Kidney (tissue), 14 donors: ENCODE results near the gene RPUSD2. TPM values are rescaled to one million over a fixed set of nuclear protein-coding genes. Genes with fewer than 3 reads are reported as not detected.
A peak's percentile ranks its signal among the peaks of the same experiment; 100 is the strongest.

Experiments used
- DNase-seq, 5 donors: peaks; one replicate each; pipeline ENCODE4 v3.0.0-alpha.2; 2013 to 2020
- FAIRE-seq: peaks from 2 replicates; lab custom pipeline; 2012; peaks lifted over from hg19 to GRCh38; lab: Jason Lieb, UNC
- H3K27ac ChIP-seq, 2 donors: one replicate each; pipeline ENCODE4 v1.7.0; 2013; ENCODE audit warnings: low read depth in 2 of 2, low read length in 2 of 2, inconsistent platforms in 1 of 2
- H3K27me3 ChIP-seq: one replicate; pipeline ENCODE4 v1.7.1; 2013; ENCODE audit warnings: low read length, inconsistent platforms; ENCODE audit not compliant: control insufficient read depth, insufficient read depth
- H3K36me3 ChIP-seq, 3 donors: one replicate each; pipeline versions ENCODE4 v1.7.0 to v1.7.1; 2013; ENCODE audit warnings: low read length in 3 of 3, control low read depth in 1 of 3, inconsistent platforms in 1 of 3; ENCODE audit not compliant: insufficient read depth in 3 of 3, control insufficient read depth in 2 of 3
- H3K4me1 ChIP-seq, 3 donors: one replicate each; pipeline versions ENCODE4 v1.7.0 to v1.7.1; 2013; ENCODE audit warnings: low read length in 3 of 3, inconsistent platforms in 1 of 3, low read depth in 1 of 3; ENCODE audit not compliant: control insufficient read depth in 2 of 3, insufficient read depth in 2 of 3
- H3K4me3 ChIP-seq, 3 donors: one replicate each; pipeline versions ENCODE4 v1.7.0 to v1.8.1; 2013; ENCODE audit warnings: low read length in 3 of 3, control low read depth in 1 of 3, inconsistent platforms in 1 of 3
- H3K9ac ChIP-seq, 3 donors: one replicate each; pipeline versions ENCODE4 v1.7.0 to v1.7.1; 2013; ENCODE audit warnings: low read length in 3 of 3, control low read depth in 1 of 3, inconsistent platforms in 1 of 3
- H3K9me3 ChIP-seq, 3 donors: one replicate each; pipeline versions ENCODE4 v1.7.0 to v1.7.1; 2013; ENCODE audit warnings: low read length in 3 of 3, control low read depth in 1 of 3, inconsistent platforms in 1 of 3; ENCODE audit not compliant: control insufficient read depth in 2 of 3, insufficient read depth in 1 of 3
- CTCF ChIP-seq: IDR thresholded peaks from 3 replicates; pipeline ENCODE4 v1.5.1; 2012; ENCODE audit warnings: mild to moderate bottlenecking, moderate library complexity, borderline replicate concordance; ENCODE audit not compliant: insufficient read depth; ENCODE audit errors: extremely low read depth
- intact Hi-C: fragments of 100-400 bp; cut with DNase I; formaldehyde crosslinking; loops from one replicate; pipeline ENCODE4 v1.11.1; 2022
- polyA plus RNA-seq: library from polyadenylated mRNA; stranded (reverse); fragments of 350-450 nt; fragmentation: Illumina TruSeq; extraction: RNeasy Lipid Tissue Mini Kit (QIAGEN cat#74804); gene quantifications from one replicate; pipeline ENCODE4 v1.2.3, GENCODE V29; 2014; ENCODE audit warnings: low read depth, low replicate concordance; ENCODE audit not compliant: insufficient read depth
- total RNA-seq: library from RNA; stranded (reverse); fragmentation: NEBNext Ultra II Directional; extraction: Animal tissue kit (Norgen Biotek cat#: 25700); gene quantifications from one replicate; pipeline ENCODE4 v1.2.1, GENCODE V29; 2021
- donor health status: control.
- donor health status: control.
- donor health status: control.
- donor health status: control.
- donor health status: control.
- donor health status: DM: yes; HTN: yes; CAD: no.
- donor health status: Normal renal cell carcinoma (clear cell type).

RPUSD2 gene
- total and polyA plus RNA-seq, 2 donors from 2014 or later = 9.8 to 12.7 TPM

GRCh38 chr15:40618023-40618422 lies 48.9 kb downstream of the RPUSD2 start:
- Histone ChIP-seq H3K27me3 (no peaks in the 10 kb centered on the region), H3K9ac (no peak overlapping the region), H3K9me3 (no peaks in the 10 kb centered on the region), H3K36me3 (no peaks in the 10 kb centered on the region), H3K4me3 (no peak overlapping the region), H3K4me1 (no peaks in the 10 kb centered on the region), H3K27ac (no peak overlapping the region)
- DNase-seq (no peak), FAIRE-seq (peak; percentile 73)
- no peak for TF ChIP-seq CTCF
- intact Hi-C loops = no loop called here

GRCh38 chr15:40618906-40619305 lies 49.8 kb downstream of the RPUSD2 start:
- Histone ChIP-seq H3K9ac (no peak overlapping the region), H3K4me1 (no peaks in the 10 kb centered on the region), H3K27ac (no peak overlapping the region), H3K36me3 (no peaks in the 10 kb centered on the region), H3K9me3 (no peaks in the 10 kb centered on the region), H3K4me3 (no peak overlapping the region), H3K27me3 (no peaks in the 10 kb centered on the region)
- DNase-seq (no peak), FAIRE-seq (no peak)
- TF ChIP-seq CTCF = no peak
- intact Hi-C loops = no loop called here

- H3K9me3 ChIP-seq = no peaks in the 10 kb centered on the region
- DNase-seq = no peak
- H3K27me3 ChIP-seq = no peaks in the 10 kb centered on the region
- FAIRE-seq = no peak
- H3K27ac ChIP-seq = no peak overlapping the region
- H3K4me1 ChIP-seq = no peaks in the 10 kb centered on the region
- no peak for TF ChIP-seq CTCF
- no peak overlapping the region for H3K9ac ChIP-seq
- H3K36me3 ChIP-seq = no peaks in the 10 kb centered on the region
- no peak overlapping the region for H3K4me3 ChIP-seq
- intact Hi-C loops = no loop called here
Measured at GRCh38 chr15:40623361-40623760, 54.3 kb downstream of the RPUSD2 start.

Other genes with a start within 250 kb of the RPUSD2 start
- gene INAFM2, start 245.6 kb upstream of the RPUSD2 start, total RNA-seq = 21.6 TPM
- gene INAFM2, start 245.6 kb upstream of the RPUSD2 start, polyA plus RNA-seq = 14.7 TPM
- 60.0 TPM for gene CCDC9B, start 228.4 kb upstream of the RPUSD2 start, total RNA-seq
- gene CCDC9B, start 228.4 kb upstream of the RPUSD2 start, polyA plus RNA-seq = 4.7 TPM
- not detected for gene PHGR1, start 218.3 kb upstream of the RPUSD2 start, total RNA-seq
- not detected for gene PHGR1, start 218.3 kb upstream of the RPUSD2 start, polyA plus RNA-seq
- gene DISP2, start 211.1 kb upstream of the RPUSD2 start, total RNA-seq = 0.69 TPM
- 0.04 TPM for gene DISP2, start 211.1 kb upstream of the RPUSD2 start, polyA plus RNA-seq
- 7.4 TPM for gene KNSTRN, start 186.6 kb upstream of the RPUSD2 start, total RNA-seq
- 5.5 TPM for gene KNSTRN, start 186.6 kb upstream of the RPUSD2 start, polyA plus RNA-seq
- gene IVD, start 163.5 kb upstream of the RPUSD2 start, total RNA-seq = 76.9 TPM
- gene IVD, start 163.5 kb upstream of the RPUSD2 start, polyA plus RNA-seq = 83.0 TPM
- gene BAHD1, start 128.3 kb upstream of the RPUSD2 start, total RNA-seq = 28.4 TPM
- 13.3 TPM for gene BAHD1, start 128.3 kb upstream of the RPUSD2 start, polyA plus RNA-seq
- 14.3 TPM for gene CHST14, start 98.3 kb upstream of the RPUSD2 start, total RNA-seq
- 11.9 TPM for gene CHST14, start 98.3 kb upstream of the RPUSD2 start, polyA plus RNA-seq
- gene CCDC32, start 4.3 kb upstream of the RPUSD2 start, total RNA-seq = 34.4 TPM
- 35.9 TPM for gene CCDC32, start 4.3 kb upstream of the RPUSD2 start, polyA plus RNA-seq
- 1.1 TPM for gene KNL1, start 24.9 kb downstream of the RPUSD2 start, total RNA-seq
- gene KNL1, start 24.9 kb downstream of the RPUSD2 start, polyA plus RNA-seq = 2.5 TPM
- 1.1 TPM for gene RAD51, start 125.9 kb downstream of the RPUSD2 start, total RNA-seq
- gene RAD51, start 125.9 kb downstream of the RPUSD2 start, polyA plus RNA-seq = not detected
- gene RMDN3, start 186.0 kb downstream of the RPUSD2 start, total RNA-seq = 38.2 TPM
- 34.9 TPM for gene RMDN3, start 186.0 kb downstream of the RPUSD2 start, polyA plus RNA-seq
- 15.4 TPM for gene GCHFR, start 194.8 kb downstream of the RPUSD2 start, total RNA-seq
- 145 TPM for gene GCHFR, start 194.8 kb downstream of the RPUSD2 start, polyA plus RNA-seq
- 1.4 TPM for gene C15orf62, start 200.7 kb downstream of the RPUSD2 start, total RNA-seq
- 0.47 TPM for gene C15orf62, start 200.7 kb downstream of the RPUSD2 start, polyA plus RNA-seq
- 18.7 TPM for gene ZFYVE19, start 237.8 kb downstream of the RPUSD2 start, total RNA-seq
- 37.5 TPM for gene ZFYVE19, start 237.8 kb downstream of the RPUSD2 start, polyA plus RNA-seq
- gene DNAJC17, start 238.2 kb downstream of the RPUSD2 start, total RNA-seq = 41.6 TPM
- 56.7 TPM for gene DNAJC17, start 238.2 kb downstream of the RPUSD2 start, polyA plus RNA-seq